Activated CD8-positive, alpha-beta T cell treated with anti-CD3 and anti-CD28 coated beads for 36 hours (primary cell): ENCODE measurements around the gene ERICH2. TPM values are rescaled to one million over a fixed set of nuclear protein-coding genes. Genes with fewer than 3 reads are reported as not detected.

Source experiments
- ATAC-seq: fragments of 200-7000 bp; cut with Tn5 transposase; one replicate; pipeline ENCODE4 v1.10.0; 2021; ENCODE audit warnings: mild to moderate bottlenecking, moderate library complexity
- CTCF ChIA-PET: fragments of 350-600 bp; sonication (Branson Sonifier 250); formaldehyde crosslinking; loops from one replicate; lab custom pipeline; 2021; ENCODE audit warnings: antibody characterized with exemption; lab: Charles Lee
- POLR2A ChIA-PET: fragments of 350-600 bp; sonication (Branson Sonifier 250); formaldehyde crosslinking; loops from one replicate; lab custom pipeline; 2021; ENCODE audit warnings: antibody characterized with exemption; lab: Charles Lee
- DNase-seq: peaks from one replicate; pipeline ENCODE4 v3.0.0-alpha.2; 2020
- H3K27ac Mint-ChIP-seq: one replicate; pipeline ENCODE4 v1.8.0; 2021; ENCODE audit warnings: mild to moderate bottlenecking, mixed read lengths
- H3K27me3 Mint-ChIP-seq: one replicate; pipeline ENCODE4 v1.8.0; 2021; ENCODE audit warnings: mixed read lengths
- H3K36me3 Mint-ChIP-seq: one replicate; pipeline ENCODE4 v1.8.0; 2021; ENCODE audit warnings: low read depth, mixed read lengths
- H3K4me1 Mint-ChIP-seq: one replicate; pipeline ENCODE4 v1.8.0; 2021; ENCODE audit warnings: low read depth, mixed read lengths
- H3K4me3 Mint-ChIP-seq: one replicate; pipeline ENCODE4 v1.8.0; 2021; ENCODE audit warnings: mild to moderate bottlenecking, moderate library complexity, mixed read lengths
- H3K9me3 Mint-ChIP-seq: one replicate; pipeline ENCODE4 v1.8.0; 2021; ENCODE audit warnings: mixed read lengths
- CTCF ChIP-seq: fragments of 200-600 bp; IDR thresholded peaks from one replicate; pipeline ENCODE4 v1.8.0; 2022; ENCODE audit warnings: antibody characterized with exemption, mild to moderate bottlenecking
- intact Hi-C: fragments of 100-400 bp; cut with micrococcal nuclease; formaldehyde crosslinking; loops from one replicate; pipeline ENCODE4 v1.10.0; 2022
- total RNA-seq, 2 experiments: library from RNA; stranded (reverse); gene quantifications; one replicate each; pipeline ENCODE4 v1.2.3, GENCODE V29; 2021

The ERICH2 gene
- total RNA-seq, 2 experiments from 2014 or later, result not detected

GRCh38 chr2:170770606-170771420 is 635 bp downstream of the ERICH2 start:
- Mint-ChIP-seq H3K27me3 (peaks cover 21% of the 10 kb centered on the region), H3K9me3 (no peaks in the 10 kb centered on the region), H3K27ac (peak overlapping the region; percentile 44), H3K4me3 (peak overlapping the region; percentile 76), H3K36me3 (no peaks in the 10 kb centered on the region), H3K4me1 (peaks cover 12% of the 10 kb centered on the region)
- TF ChIP-seq CTCF, result no peak
- ATAC-seq, result peak; percentile 90
- intact Hi-C loops, result loop anchor here (5.0 kb wide), 1 partner anchor 59 kb away; no protein-coding TSS in a partner anchor
- DNase-seq, result peak; percentile 77
- ChIA-PET POLR2A (no interaction called here), CTCF (interaction anchor here (0.7 to 2.8 kb wide), 10 partner anchors 8 to 410 kb away, joined by 3 to 11 read pairs (median 4); partner anchors contain the start of gene GAD1)

- H3K4me3 Mint-ChIP-seq, result peak overlapping the region; percentile 64
- TF ChIP-seq CTCF, result no peak
- H3K27ac Mint-ChIP-seq, result no peak overlapping the region
- no peak for DNase-seq
- H3K36me3 Mint-ChIP-seq, result no peaks in the 10 kb centered on the region
- H3K9me3 Mint-ChIP-seq, result no peaks in the 10 kb centered on the region
- H3K4me1 Mint-ChIP-seq, result peaks cover 12% of the 10 kb centered on the region
- POLR2A ChIA-PET, result no interaction called here
- intact Hi-C loops, result loop anchor here (5.0 kb wide), 1 partner anchor 59 kb away; no protein-coding TSS in a partner anchor
- CTCF ChIA-PET, result interaction anchor here (0.7 to 1.5 kb wide), 4 partner anchors 44 to 410 kb away, joined by 3 to 4 read pairs (median 4); no protein-coding TSS in a partner anchor
- ATAC-seq, result no peak
- H3K27me3 Mint-ChIP-seq, result peaks cover 21% of the 10 kb centered on the region
Observed at GRCh38 chr2:170771421-170771937, 1.3 kb downstream of the ERICH2 start.

GRCh38 chr2:170772295-170772694 is 2.1 kb downstream of the ERICH2 start:
- intact Hi-C loops, result loop anchor here (5.0 kb wide), 1 partner anchor 60 kb away; no protein-coding TSS in a partner anchor
- POLR2A ChIA-PET, result no interaction called here

GRCh38 chr2:170774074-170774473 is 3.9 kb downstream of the ERICH2 start:
- H3K27me3 Mint-ChIP-seq, result peaks cover 27% of the 10 kb centered on the region
- DNase-seq, result no peak
- no peak for TF ChIP-seq CTCF
- POLR2A ChIA-PET, result no interaction called here
- peaks cover 10% of the 10 kb centered on the region for H3K4me1 Mint-ChIP-seq
- H3K9me3 Mint-ChIP-seq, result no peaks in the 10 kb centered on the region
- H3K4me3 Mint-ChIP-seq, result no peak overlapping the region
- intact Hi-C loops, result loop anchor here (5.0 kb wide), 1 partner anchor 62 kb away; no protein-coding TSS in a partner anchor
- ATAC-seq, result no peak
- H3K27ac Mint-ChIP-seq, result no peak overlapping the region
- H3K36me3 Mint-ChIP-seq, result no peaks in the 10 kb centered on the region
- CTCF ChIA-PET, result no interaction called here

More at GRCh38 chr2:170772295-170772694, 2.1 kb downstream of the ERICH2 start:
- no peak for ATAC-seq
- no peaks in the 10 kb centered on the region for H3K36me3 Mint-ChIP-seq
- H3K4me1 Mint-ChIP-seq, result peaks cover 10% of the 10 kb centered on the region
- peak overlapping the region; percentile 9 for H3K4me3 Mint-ChIP-seq
- no peak for DNase-seq
- no peak overlapping the region for H3K27ac Mint-ChIP-seq
- TF ChIP-seq CTCF, result no peak
- peaks cover 21% of the 10 kb centered on the region for H3K27me3 Mint-ChIP-seq
- CTCF ChIA-PET, result interaction anchor here (1.3 to 1.5 kb wide), 2 partner anchors 50 to 363 kb away, joined by 4 read pairs; no protein-coding TSS in a partner anchor
- H3K9me3 Mint-ChIP-seq, result no peaks in the 10 kb centered on the region
